HepG2 (cell line): ENCODE measurements around the gene FASTK. TPM values are rescaled to one million over a fixed set of nuclear protein-coding genes. Genes with fewer than 3 reads are reported as not detected.

Experiments
- FOXP1 ChIP-seq, 2 experiments: fragments of 450-650 bp in 1 of 2; IDR thresholded peaks; 2 replicates each; pipeline ENCODE4 v1.6.1; 2017 to 2018; ENCODE audit warnings: antibody characterized with exemption in 1 of 2
- KLF12 ChIP-seq: sonication (generic); formaldehyde crosslinking; IDR thresholded peaks from 2 replicates; pipeline ENCODE4 v1.4.0; 2020; ENCODE audit warnings: missing genetic modification reagents, borderline replicate concordance
- MAFF ChIP-seq: IDR thresholded peaks from 2 replicates; pipeline ENCODE4 v1.6.1; 2011; ENCODE audit warnings: low read depth, low read length, improper control_type of control experiment
- MXD4 ChIP-seq: IDR thresholded peaks from 2 replicates; pipeline ENCODE4 v1.6.1; 2016; ENCODE audit warnings: mild to moderate bottlenecking, missing biosample characterization, missing genetic modification reagents
- NFIC ChIP-seq: IDR thresholded peaks from 2 replicates; pipeline ENCODE4 v1.6.1; 2012; ENCODE audit warnings: mild to moderate bottlenecking, low read length, inconsistent platforms
- RELA ChIP-seq: sonication (generic); formaldehyde crosslinking; IDR thresholded peaks from 2 replicates; pipeline ENCODE4 v1.4.0; 2020; ENCODE audit warnings: missing genetic modification reagents
- REPIN1 ChIP-seq: sonication (generic); formaldehyde crosslinking; IDR thresholded peaks from 2 replicates; pipeline ENCODE4 v1.8.0; 2022; ENCODE audit warnings: missing genetic modification reagents, low read depth, mild to moderate bottlenecking, borderline replicate concordance
- REST ChIP-seq, 2 experiments: IDR thresholded peaks; 2 replicates each; pipeline ENCODE4 v1.6.1; 2011 to 2012; ENCODE audit warnings: low read length in 2 of 2, borderline replicate concordance in 1 of 2, low read depth in 1 of 2, mild to moderate bottlenecking in 1 of 2, moderate library complexity in 1 of 2
- ZBTB4 ChIP-seq: sonication (generic); formaldehyde crosslinking; IDR thresholded peaks from 2 replicates; pipeline ENCODE4 v1.4.0; 2020; ENCODE audit warnings: missing genetic modification reagents, mild to moderate bottlenecking, borderline replicate concordance
- ZNF263 ChIP-seq: sonication (generic); formaldehyde crosslinking; IDR thresholded peaks from 2 replicates; pipeline ENCODE4 v1.4.0; 2020; ENCODE audit warnings: missing genetic modification reagents
- ZNF335 ChIP-seq: sonication (generic); formaldehyde crosslinking; IDR thresholded peaks from 2 replicates; pipeline ENCODE4 v1.4.0; 2020; ENCODE audit warnings: missing genetic modification reagents
- ZNF652 ChIP-seq: IDR thresholded peaks from 2 replicates; pipeline ENCODE4 v1.6.1; 2016; ENCODE audit warnings: low read depth, borderline replicate concordance
- ZNF746 ChIP-seq: sonication (generic); formaldehyde crosslinking; IDR thresholded peaks from 2 replicates; pipeline ENCODE4 v1.8.0; 2022; ENCODE audit warnings: mild to moderate bottlenecking, missing genetic modification reagents
- ZSCAN30 ChIP-seq: sonication (generic); formaldehyde crosslinking; IDR thresholded peaks from 2 replicates; pipeline ENCODE4 v1.5.0; 2020; ENCODE audit warnings: mild to moderate bottlenecking, missing genetic modification reagents
- polyA plus RNA-seq, 8 experiments: library from polyadenylated mRNA; depleted of rRNA in 3 of 8; stranded (reverse) in 7 of 8; unstranded in 1 of 8; fragments of >200 nt; fragmentation: Illumina TruSeq in 4 of 8; extraction: Trizol in 4 of 8; gene quantifications; 2 replicates each; pipeline versions ENCODE4 v1.2.1 to v1.2.3, GENCODE V29; 2011 to 2016; ENCODE audit warnings: low read depth in 4 of 8, missing spikeins in 1 of 8, mixed read lengths in 1 of 8; ENCODE audit not compliant: insufficient read depth in 1 of 8
- total RNA-seq, 5 experiments: library from RNA; depleted of rRNA; stranded (reverse); fragments of >200 nt; fragmentation: Illumina TruSeq; extraction: Trizol; gene quantifications; 2 replicates each; pipeline ENCODE4 v1.2.3, GENCODE V29; 2016; ENCODE audit warnings: low read depth in 1 of 5
- TF ChIP-seq, protein P1 (sequence below), 2 experiments: sonication (generic) in 1 of 2; formaldehyde crosslinking in 1 of 2; IDR thresholded peaks; 2 replicates each; pipeline versions ENCODE4 v1.6.1 to v1.9.0; 2014 to 2022; ENCODE audit warnings: antibody characterized with exemption in 1 of 2, borderline replicate concordance in 1 of 2, inconsistent platforms in 1 of 2, low read depth in 1 of 2, missing genetic modification reagents in 1 of 2

The FASTK gene
- total and polyA plus RNA-seq, 2 of the 13 experiments (the other 11 are each of a cell fraction or from before 2014, with no cell fraction given) = 52.9 to 55.7 TPM

DNA sequence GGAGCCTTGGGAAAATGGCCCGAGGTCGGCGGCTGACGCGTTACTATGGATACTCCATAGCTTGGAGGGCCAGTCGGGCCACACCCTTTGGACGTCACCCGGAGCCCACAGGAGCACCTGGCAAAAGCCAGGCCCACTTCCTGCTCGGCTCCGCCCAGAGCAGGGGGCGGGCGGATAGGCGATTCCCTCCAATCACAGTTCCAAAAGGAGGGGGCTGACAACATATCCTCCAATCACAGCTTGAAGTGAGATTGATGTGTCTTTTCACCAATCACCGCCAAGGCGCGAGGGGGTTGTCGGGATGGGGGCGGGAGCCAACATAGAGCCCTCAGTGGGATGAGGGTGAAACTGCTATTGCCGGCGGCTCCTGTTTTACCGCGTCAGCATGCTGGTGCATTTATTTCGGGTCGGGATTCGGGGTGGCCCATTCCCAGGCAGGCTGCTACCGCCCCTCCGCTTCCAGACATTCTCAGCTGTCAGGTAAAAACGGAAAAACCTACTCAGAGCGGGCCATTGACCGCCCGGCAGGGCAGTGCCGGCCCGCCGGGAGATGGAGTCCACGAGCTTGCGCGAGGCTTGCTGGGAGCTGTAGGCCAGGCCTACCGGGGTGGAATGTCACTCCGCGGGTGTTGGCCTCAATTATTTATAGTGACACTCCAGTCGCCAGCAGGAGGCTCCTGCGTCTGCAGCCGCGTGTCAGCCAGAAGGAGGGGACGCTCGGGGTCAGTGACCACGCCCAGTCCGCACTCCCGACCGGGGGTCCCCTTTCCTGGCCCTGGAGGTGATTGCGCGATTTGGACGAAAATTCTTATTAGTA lies 52.3 kb downstream of the FASTK start, which contains the start of gene ABCB8 (continued):
- TF ChIP-seq ZSCAN30 (CRISPR knock-in tag) (no peak), ZNF335 (CRISPR knock-in tag) (peak; percentile 46; the same call in 1 of the 2 replicates), REST (IDR thresholded peaks at IDR 0.05; ENCODE audit: borderline replicate concordance in 1 of 2, low read depth in 1 of 2, low read length in 2 of 2) (no peak), NFIC (no peak), RELA (CRISPR knock-in tag) (no peak; the same call in 1 of the 2 replicates), MXD4 (CRISPR knock-in tag) (no peak), KLF12 (CRISPR knock-in tag) (peak; percentile 50; the same call in 1 of the 2 replicates), FOXP1 (IDR thresholded peaks at IDR 0.05) (no peak), FOXP1 (CRISPR knock-in tag; IDR thresholded peaks at IDR 0.05) (peak; percentile 21; the same call in 1 of the 2 replicates), MAFF (peak; percentile 19; the same call in 1 of the 2 replicates), ZNF652 (CRISPR knock-in tag) (no peak), ZNF746 (peak; percentile 71; the same call in 1 of the 2 replicates), ZNF263 (peak; percentile 90), REPIN1 (0 out of 2 replicates have a peak, but pooled peaks have one; percentile 6), ZBTB4 (CRISPR knock-in tag) (peak; percentile 84; the same call in 1 of the 2 replicates)
- TF ChIP-seq, protein P1, sequence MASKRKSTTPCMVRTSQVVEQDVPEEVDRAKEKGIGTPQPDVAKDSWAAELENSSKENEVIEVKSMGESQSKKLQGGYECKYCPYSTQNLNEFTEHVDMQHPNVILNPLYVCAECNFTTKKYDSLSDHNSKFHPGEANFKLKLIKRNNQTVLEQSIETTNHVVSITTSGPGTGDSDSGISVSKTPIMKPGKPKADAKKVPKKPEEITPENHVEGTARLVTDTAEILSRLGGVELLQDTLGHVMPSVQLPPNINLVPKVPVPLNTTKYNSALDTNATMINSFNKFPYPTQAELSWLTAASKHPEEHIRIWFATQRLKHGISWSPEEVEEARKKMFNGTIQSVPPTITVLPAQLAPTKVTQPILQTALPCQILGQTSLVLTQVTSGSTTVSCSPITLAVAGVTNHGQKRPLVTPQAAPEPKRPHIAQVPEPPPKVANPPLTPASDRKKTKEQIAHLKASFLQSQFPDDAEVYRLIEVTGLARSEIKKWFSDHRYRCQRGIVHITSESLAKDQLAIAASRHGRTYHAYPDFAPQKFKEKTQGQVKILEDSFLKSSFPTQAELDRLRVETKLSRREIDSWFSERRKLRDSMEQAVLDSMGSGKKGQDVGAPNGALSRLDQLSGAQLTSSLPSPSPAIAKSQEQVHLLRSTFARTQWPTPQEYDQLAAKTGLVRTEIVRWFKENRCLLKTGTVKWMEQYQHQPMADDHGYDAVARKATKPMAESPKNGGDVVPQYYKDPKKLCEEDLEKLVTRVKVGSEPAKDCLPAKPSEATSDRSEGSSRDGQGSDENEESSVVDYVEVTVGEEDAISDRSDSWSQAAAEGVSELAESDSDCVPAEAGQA (IDR thresholded peaks at IDR 0.05; ENCODE audit: low read depth) = no peak
- TF ChIP-seq, protein P1 (CRISPR knock-in tag; IDR thresholded peaks at IDR 0.05; ENCODE audit: borderline replicate concordance) = no peak
